ENCODE measurements around the gene DAZAP2. TPM values are rescaled to one million over a fixed set of nuclear protein-coding genes. Genes with fewer than 3 reads are reported as not detected.

The DAZAP2 gene
- total and polyA plus RNA-seq, 9 of the 15 experiments (the other 6 are each of a cell fraction or from before 2014, with no cell fraction given): 116 to 668 (median 227) TPM

GRCh38 chr12:51269174-51270066 is 30.8 kb downstream of the DAZAP2 start (continued):
- TF ChIP-seq NEUROD1 (IDR thresholded peaks at IDR 0.05; ENCODE audit: borderline replicate concordance, low read depth, low read length, partially characterized antibody) (no peak), RNF2 (IDR thresholded peaks at IDR 0.05) (no peak), ZFX (CRISPR knock-in tag; IDR thresholded peaks at IDR 0.05) (peak; percentile 82), FIP1L1 (IDR thresholded peaks at IDR 0.05; ENCODE audit: low read depth, low read length, poor library complexity, severe bottlenecking) (no peak), TAF15 (IDR thresholded peaks at IDR 0.05; ENCODE audit: low read depth, low read length) (no peak), E2F5 (CRISPR knock-in tag; IDR thresholded peaks at IDR 0.05) (peak; percentile 82; the same call in 1 of the 2 replicates), ZBTB26 (CRISPR knock-in tag; IDR thresholded peaks at IDR 0.05) (no peak), ZFP1 (CRISPR knock-in tag; IDR thresholded peaks at IDR 0.05) (no peak), CXXC5 (CRISPR knock-in tag; IDR thresholded peaks at IDR 0.05) (peak; percentile 76), CBX3 (IDR thresholded peaks at IDR 0.05; ENCODE audit: borderline replicate concordance in 1 of 2, low read length in 2 of 2) (no peak), LARP7 (IDR thresholded peaks at IDR 0.05) (no peak), PTBP1 (IDR thresholded peaks at IDR 0.05; ENCODE audit: low read depth, low read length) (no peak), SLC30A9 (CRISPR knock-in tag; IDR thresholded peaks at IDR 0.05) (no peak), HOXB6 (CRISPR knock-in tag; IDR thresholded peaks at IDR 0.05; ENCODE audit: borderline replicate concordance) (no peak), BDP1 (IDR thresholded peaks at IDR 0.05; ENCODE audit: insufficient read depth, insufficient read length) (no peak), CEBPG (CRISPR knock-in tag; IDR thresholded peaks at IDR 0.05) (peak; percentile 25; the same call in 1 of the 2 replicates), CEBPG (tag; conservative IDR thresholded peaks at IDR 0.05 in 1 of 2, IDR thresholded peaks at IDR 0.05 in 1 of 2) (no peak), NFIC (IDR thresholded peaks at IDR 0.05) (peak; percentile 48), POLR2AphosphoS5 (IDR thresholded peaks at IDR 0.05; ENCODE audit: control insufficient read depth, insufficient read depth, low read depth, low read length) (no peak), L3MBTL2 (IDR thresholded peaks at IDR 0.05) (peak; percentile 76; the same call in 1 of the 2 replicates), SMARCE1 (IDR thresholded peaks at IDR 0.05) (no peak), ZNF133 (CRISPR knock-in tag; IDR thresholded peaks at IDR 0.05) (no peak), HDAC3 (IDR thresholded peaks at IDR 0.05; ENCODE audit: borderline replicate concordance, partially characterized antibody) (no peak), FOXP1 (CRISPR knock-in tag; IDR thresholded peaks at IDR 0.05) (peak; percentile 77; the same call in 1 of the 2 replicates), CAMTA2 (CRISPR knock-in tag; conservative IDR thresholded peaks at IDR 0.05) (no peak), ZNF445 (CRISPR knock-in tag; IDR thresholded peaks at IDR 0.05; ENCODE audit: low read depth) (no peak)

Measured in K562 (cell line).